COLO668 (cell line): ENCODE measurements around the gene NFYC.

Source experiments
- DNase-seq: peaks from one replicate; lab custom pipeline; 2025; ENCODE audit not compliant: unreplicated experiment; lab: John Stamatoyannopoulos, UW

The NFYC gene

GRCh38 chr1:40734882-40735628 is 43.6 kb downstream of the NFYC start:
- DNase-seq = no peak

- no peak for DNase-seq
Measured at GRCh38 chr1:40736085-40736531, 44.6 kb downstream of the NFYC start.

GRCh38 chr1:40738831-40739230 is 47.3 kb downstream of the NFYC start:
- no peak for DNase-seq

- DNase-seq = no peak
Measured at GRCh38 chr1:40739455-40740008, 48.0 kb downstream of the NFYC start.

- DNase-seq = no peak
Measured at GRCh38 chr1:40740039-40740996, 48.8 kb downstream of the NFYC start.

GRCh38 chr1:40740997-40741736 is 49.7 kb downstream of the NFYC start:
- DNase-seq = no peak

GRCh38 chr1:40742363-40743061 is 51.0 kb downstream of the NFYC start:
- no peak for DNase-seq

GRCh38 chr1:40743452-40743851 is 51.9 kb downstream of the NFYC start:
- no peak for DNase-seq

- DNase-seq = no peak
Measured at GRCh38 chr1:40743860-40744259, 52.4 kb downstream of the NFYC start.

- DNase-seq = no peak
Measured at GRCh38 chr1:40745176-40745575, 53.7 kb downstream of the NFYC start.

GRCh38 chr1:40746344-40747090 is 55.0 kb downstream of the NFYC start:
- no peak for DNase-seq

GRCh38 chr1:40748841-40749718 is 57.6 kb downstream of the NFYC start:
- DNase-seq = no peak

- no peak for DNase-seq
Measured at GRCh38 chr1:40749817-40750216, 58.3 kb downstream of the NFYC start.

- DNase-seq = no peak
Measured at GRCh38 chr1:40750451-40750908, 59.0 kb downstream of the NFYC start.

- DNase-seq = no peak
Measured at GRCh38 chr1:40751802-40752201, 60.3 kb downstream of the NFYC start.

- DNase-seq = no peak
Measured at GRCh38 chr1:40753142-40753882, 61.8 kb downstream of the NFYC start.

- no peak for DNase-seq
Measured at GRCh38 chr1:40754201-40754600, 62.7 kb downstream of the NFYC start.

GRCh38 chr1:40755067-40755466 is 63.6 kb downstream of the NFYC start:
- DNase-seq = no peak
